PC-3 (cell line): Measurements from ENCODE around the gene USF1.

Experiments
- EZH2 ChIP-seq: fragments of 300-600 bp; sonication (generic); IDR thresholded peaks from one replicate; pipeline ENCODE4 v1.6.1; 2017; ENCODE audit warnings: antibody characterized with exemption, mild to moderate bottlenecking, low read length; ENCODE audit not compliant: unreplicated experiment
- EZH2phosphoT487 ChIP-seq: fragments of 300-600 bp; sonication (generic); IDR thresholded peaks from 2 replicates; pipeline ENCODE4 v1.6.1; 2018; ENCODE audit warnings: mild to moderate bottlenecking, antibody characterized with exemption, low read length, borderline replicate concordance
- TF ChIP-seq, protein P1 (sequence below): fragments of 300-600 bp; sonication (generic); conservative IDR thresholded peaks from 2 replicates; pipeline ENCODE4 v1.5.1; 2017; ENCODE audit warnings: antibody characterized with exemption, low read depth, mild to moderate bottlenecking, low read length

- TF ChIP-seq, protein P1, sequence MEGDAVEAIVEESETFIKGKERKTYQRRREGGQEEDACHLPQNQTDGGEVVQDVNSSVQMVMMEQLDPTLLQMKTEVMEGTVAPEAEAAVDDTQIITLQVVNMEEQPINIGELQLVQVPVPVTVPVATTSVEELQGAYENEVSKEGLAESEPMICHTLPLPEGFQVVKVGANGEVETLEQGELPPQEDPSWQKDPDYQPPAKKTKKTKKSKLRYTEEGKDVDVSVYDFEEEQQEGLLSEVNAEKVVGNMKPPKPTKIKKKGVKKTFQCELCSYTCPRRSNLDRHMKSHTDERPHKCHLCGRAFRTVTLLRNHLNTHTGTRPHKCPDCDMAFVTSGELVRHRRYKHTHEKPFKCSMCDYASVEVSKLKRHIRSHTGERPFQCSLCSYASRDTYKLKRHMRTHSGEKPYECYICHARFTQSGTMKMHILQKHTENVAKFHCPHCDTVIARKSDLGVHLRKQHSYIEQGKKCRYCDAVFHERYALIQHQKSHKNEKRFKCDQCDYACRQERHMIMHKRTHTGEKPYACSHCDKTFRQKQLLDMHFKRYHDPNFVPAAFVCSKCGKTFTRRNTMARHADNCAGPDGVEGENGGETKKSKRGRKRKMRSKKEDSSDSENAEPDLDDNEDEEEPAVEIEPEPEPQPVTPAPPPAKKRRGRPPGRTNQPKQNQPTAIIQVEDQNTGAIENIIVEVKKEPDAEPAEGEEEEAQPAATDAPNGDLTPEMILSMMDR = no peak
- no peak for TF ChIP-seq EZH2phosphoT487
- TF ChIP-seq EZH2 = no peak
Observed at GRCh38 chr1:161008869-161009510, 36.8 kb downstream of the USF1 start.
